ENCODE measurements around the gene CTR9.
A peak's percentile ranks its signal among the peaks of the same experiment; 100 is the strongest.
"Not testable (repeated sequence)": the region's sequence is repeated elsewhere in the genome, so short reads cannot be mapped to it uniquely, and the experiment has no call there.

CTR9 gene

DNA sequence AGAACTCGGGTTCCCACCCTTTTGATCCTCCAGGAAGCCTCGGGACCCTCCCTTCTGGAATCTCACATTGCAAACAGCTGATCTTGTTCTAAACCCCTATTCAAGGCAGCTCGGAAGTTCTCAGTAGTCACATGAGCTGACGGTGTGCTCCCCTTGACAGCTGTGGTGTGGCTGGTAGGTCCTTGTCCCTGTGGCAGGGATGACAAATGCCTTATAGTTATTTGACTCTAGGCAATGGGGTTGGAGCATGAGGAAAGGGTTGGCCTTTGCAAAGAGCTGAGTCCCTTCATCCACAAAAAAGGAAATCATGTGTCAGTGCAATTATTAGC, 34.1 kb downstream of the CTR9 start:
- DNase-seq = no peak

DNA sequence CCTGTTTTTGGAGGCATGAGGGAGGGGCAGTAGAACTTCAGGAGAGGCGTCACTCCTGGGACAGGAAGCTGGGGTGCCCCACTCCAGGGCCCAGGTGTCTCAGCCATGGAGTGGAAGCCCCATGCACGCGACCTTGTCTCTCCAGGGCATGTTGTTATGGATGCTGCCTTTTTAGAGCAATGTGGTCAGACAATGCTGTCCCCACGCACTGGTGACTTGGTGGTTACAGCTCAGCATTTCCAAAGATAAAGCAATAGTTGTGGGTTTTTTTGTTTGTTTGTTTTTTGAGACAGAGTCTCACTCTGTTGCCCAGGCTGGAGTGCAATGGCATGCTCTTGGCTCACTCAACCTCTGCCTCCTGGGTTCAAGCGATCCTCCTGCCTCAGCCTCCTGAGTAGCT, 35.4 kb downstream of the CTR9 start:
- DNase-seq = no peak

DNA sequence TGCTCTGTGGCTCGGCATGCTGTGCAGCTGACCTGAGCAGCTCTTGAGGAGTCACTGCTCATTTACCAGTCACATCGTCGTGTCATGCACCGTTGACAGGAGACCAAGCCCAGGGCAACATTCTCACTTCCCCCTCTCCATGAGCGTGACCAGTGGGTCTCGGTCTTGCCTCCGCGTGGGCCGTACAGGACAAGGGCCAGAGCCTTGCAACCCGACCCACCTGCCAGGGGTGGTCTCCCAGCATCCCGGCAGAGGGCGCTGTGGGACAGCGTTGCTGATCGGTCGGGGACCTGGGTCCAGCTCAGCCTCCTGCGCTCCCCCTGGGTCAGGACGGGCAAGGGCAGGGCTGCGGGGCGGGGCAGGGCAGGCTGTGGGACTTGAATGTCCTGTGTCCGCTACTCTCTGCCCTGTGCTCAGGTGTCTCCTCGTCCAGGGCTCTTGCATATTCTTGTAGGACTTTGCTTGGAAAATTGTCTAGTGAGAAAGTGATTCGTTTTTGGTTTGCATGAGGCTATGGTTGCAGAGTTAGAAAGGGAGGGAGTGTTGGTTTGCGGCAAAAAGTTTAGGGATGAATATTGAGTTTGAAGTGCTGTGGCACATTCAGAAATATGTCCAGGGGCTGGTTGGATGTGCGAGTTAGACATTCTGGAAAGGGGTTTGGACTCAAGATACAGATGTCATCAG, 41.5 kb downstream of the CTR9 start:
- peak; percentile 59 for DNase-seq

DNA sequence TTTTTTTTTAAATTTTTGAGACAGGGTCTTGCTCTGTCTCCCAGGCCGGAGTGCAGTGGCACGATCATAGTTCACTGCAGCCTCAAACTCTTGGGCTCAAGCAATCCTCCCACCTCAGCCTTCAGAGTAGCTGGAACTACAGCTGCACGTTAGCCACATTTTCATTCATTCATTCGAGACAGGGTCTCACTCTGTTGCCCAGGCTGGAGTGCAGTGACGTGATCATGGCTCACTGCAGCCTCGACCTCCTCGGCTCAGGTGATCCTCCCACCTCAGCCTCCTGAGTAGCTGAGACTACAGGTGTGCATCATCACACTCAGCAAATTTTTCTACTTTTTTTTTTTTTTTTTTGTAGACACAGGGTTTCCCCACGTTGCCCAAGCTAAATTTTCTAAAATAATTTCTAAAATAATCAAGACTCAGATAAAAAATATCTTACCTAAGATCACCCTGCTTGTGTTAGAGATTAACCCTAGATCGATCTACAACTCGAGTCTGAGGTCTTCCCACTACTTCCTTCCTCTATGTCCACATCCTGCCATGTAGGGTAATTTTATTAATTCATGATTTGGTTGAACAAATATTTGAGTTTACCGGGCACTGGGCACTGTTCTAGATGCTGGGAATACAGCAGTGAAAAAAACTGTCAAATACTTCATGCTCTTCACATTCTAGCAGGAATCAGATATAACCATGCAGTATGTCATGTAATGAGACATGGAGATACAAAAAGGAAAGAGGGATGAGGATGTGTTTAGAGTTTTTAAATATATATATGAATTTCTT, 42.6 kb downstream of the CTR9 start:
- DNase-seq = no peak

DNA sequence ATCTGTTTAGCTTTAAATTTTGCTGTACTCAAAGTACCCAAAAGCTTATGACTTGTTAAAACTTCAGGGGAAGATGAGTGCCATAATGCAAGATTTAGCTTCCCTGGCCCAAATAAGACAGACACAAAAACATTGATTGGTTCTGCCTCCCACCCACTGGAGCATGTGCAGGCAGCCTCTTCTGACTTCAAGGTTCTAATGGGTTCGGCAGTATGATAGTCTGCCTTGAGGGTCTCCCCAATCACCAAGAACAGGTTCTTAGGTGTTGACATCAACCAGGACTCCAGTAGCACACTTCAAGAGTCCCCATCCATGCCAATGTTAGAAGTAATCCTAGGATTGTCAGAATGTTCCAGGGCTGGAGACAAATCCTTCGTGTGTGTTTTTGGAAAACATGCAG, 45.1 kb downstream of the CTR9 start:
- DNase-seq = no peak

DNA sequence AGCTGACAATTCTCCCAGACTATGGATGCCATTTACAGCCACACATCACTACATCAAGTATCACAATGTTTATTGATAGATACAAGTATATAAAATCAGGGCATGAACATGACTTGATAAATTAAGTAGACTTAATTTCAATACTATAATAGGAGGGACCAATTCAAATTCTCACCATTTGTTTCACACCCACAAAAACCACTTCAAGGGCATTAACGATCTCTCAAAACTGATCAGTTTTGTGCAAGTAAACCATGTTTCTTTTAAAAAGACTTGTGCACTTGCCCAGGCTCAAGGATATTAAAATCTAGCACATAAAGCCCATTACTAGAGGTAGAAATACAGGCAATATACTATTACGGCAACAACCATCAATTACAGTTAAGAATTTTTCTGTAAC, 46.0 kb downstream of the CTR9 start:
- no peak for DNase-seq

DNA sequence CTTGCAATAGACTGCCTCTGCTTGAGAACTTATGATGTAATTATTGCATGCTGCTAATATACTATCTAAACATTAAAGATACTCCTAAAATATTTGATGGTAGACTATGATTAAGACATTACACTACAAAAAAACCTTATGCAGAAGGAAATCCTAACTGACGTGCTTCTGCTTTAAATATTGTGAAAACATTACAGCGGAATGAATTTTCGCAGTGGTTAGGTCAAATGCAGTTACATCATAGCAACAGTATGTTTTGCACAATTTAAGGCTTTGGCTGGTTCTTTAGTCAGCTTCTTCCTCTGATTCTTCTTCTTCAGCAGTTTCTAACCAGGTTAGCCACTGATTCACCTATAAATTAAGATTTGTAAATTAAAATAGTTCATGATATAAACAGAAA, 46.5 kb downstream of the CTR9 start:
- DNase-seq = no peak

DNA sequence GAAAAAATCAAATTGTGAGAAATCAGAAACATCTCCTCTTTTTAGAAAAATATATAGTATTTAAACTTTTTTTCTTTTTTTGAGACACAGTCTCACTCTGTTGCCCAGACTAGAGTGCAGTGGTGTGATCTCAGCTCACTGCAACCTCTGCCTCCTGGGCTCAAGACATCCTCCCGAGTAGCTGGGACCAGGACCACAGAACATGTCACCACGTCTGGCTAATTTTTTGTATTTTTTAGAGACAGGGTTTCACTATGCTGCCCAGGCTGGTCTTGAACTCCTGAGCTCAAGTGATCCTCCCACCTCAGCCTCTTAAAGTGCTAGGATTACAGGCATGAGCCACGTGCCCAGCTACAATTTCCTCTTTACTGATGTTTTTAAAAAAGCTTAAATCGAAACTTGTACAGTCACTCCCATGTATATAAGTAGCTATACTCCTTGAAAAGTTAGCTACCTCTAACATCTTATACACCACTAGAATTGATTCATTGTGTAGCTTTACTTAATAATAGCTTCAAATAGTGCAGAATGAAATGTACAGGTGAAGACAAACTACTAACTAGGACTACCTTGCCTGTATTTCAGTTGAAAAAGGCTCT, 47.4 kb downstream of the CTR9 start:
- no peak for DNase-seq

DNA sequence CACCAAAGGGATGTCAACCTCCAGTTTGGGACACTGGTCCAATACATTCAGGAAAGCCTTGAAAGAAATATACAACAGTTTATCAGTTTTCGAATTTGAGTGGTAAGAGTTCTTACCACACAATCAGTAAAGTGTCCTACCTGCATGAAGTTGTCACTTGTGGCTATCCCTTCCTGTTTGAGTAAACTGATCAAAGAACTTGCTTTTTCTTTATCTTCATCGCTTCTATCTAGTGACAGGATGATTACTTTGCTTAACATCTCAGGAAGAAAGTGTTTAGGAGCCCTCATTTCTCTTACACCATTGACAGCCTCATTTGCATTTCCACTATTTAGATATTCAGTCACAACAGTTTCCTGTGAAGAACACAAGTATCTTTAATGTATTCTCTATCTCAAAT, 49.2 kb downstream of the CTR9 start:
- no peak for DNase-seq

DNA sequence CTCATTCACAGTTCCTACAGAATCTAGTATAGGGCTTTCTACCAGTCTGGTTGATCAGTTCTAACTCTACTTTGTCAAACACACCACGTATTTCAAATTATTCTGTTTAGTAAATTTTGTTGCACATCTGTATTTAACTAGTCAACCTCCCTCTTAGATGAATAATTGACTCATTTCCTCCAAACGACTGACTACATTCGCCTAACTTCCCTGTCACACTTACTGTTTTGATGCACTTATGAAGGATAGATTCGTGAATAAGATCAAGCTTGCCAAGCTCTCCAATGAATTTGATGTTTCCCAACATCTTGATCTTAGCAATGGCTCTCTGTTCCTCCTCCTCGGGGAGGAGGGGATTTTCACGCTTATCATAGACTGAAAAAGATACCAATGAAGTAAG, 52.6 kb downstream of the CTR9 start:
- no peak for DNase-seq

DNA sequence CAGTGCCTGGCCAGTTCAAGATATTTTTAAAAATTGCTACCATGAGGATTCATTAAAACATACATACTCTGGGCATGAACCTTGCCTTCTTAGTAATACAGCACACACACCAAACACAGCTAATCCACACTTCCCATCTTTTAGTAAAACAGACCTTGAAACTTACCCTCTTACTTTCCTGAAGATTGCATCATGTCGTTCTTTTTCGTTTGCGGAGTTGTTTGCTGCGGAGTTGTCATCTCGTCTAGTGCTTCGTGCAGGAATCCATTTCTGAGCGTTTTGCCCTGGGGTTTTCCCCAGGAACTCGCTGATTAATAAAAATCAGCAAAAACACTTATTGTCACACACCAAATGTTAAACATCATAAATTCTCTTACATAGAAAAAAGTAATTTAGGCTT, 54.7 kb downstream of the CTR9 start:
- DNase-seq = no peak

DNA sequence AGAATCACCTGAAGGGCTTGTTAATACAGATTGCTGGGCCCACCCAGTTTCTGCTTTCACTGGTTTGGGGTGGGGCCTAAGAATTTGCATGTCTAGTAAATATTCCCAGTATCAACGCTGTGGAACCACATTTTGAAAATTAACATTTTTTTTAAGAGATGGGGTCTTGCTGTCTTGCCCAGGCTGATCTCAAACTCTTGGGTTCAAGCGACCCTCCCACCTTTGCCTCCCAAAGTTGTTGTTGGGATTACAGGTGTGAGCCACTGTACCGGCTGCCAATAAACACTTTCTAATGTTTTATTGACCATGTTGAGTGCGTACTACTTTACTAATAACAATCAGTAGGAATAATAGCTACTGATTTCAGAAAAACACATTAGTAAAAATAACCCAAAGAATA, 55.2 kb downstream of the CTR9 start:
- no peak for DNase-seq

DNA sequence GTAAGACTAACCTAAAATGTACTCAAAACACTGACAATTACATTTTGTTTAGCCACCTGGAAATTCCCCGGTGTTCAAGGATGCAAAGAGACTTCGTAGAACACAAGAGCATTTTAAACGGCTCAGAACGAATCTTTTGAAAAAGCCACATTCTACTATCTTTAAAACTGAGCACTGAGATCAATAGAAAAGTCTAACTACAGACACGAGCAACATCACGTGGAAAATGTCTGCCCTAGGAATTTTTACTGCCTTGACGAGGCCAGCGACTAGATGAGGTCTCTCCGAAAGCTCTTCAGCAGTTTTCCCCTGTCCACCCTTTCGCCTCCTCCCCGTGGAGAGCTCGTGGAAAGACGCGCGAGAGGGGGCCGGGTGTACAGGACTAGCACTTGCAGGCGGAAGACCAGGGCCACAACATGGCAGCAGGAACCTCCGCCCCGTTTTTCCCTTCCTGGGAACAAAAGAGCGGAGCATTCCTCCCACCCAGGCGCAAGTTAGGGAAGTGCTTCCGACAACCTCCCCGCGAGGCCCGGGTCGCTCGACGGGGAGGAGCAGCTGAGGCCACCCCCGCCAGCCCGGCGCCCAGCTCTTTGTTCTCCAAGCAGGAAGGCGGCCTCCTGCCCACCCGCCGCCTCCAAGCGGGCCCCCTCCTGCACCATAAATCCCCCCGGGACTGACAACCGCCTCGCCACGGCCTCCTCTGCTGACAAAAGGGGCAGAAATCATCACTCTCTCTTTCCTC, 56.6 kb downstream of the CTR9 start:
- peak; percentile 44 for DNase-seq

DNA sequence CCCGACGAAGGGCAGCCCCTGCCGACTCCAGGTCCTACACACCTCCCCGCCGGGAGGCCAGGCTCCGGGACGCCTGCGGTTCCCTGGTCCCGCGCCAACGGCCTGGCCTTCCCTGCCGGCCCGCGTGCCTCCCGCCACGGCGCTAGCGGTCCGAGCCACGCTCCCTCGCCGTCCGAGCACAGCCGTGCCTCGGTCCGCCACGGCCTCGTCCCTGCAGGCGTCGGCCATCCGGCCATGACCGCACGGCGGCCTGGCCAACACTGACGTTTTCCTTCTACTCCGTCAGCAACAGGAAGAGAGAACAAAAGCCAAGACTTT, 57.1 kb downstream of the CTR9 start:
- no peak for DNase-seq

DNA sequence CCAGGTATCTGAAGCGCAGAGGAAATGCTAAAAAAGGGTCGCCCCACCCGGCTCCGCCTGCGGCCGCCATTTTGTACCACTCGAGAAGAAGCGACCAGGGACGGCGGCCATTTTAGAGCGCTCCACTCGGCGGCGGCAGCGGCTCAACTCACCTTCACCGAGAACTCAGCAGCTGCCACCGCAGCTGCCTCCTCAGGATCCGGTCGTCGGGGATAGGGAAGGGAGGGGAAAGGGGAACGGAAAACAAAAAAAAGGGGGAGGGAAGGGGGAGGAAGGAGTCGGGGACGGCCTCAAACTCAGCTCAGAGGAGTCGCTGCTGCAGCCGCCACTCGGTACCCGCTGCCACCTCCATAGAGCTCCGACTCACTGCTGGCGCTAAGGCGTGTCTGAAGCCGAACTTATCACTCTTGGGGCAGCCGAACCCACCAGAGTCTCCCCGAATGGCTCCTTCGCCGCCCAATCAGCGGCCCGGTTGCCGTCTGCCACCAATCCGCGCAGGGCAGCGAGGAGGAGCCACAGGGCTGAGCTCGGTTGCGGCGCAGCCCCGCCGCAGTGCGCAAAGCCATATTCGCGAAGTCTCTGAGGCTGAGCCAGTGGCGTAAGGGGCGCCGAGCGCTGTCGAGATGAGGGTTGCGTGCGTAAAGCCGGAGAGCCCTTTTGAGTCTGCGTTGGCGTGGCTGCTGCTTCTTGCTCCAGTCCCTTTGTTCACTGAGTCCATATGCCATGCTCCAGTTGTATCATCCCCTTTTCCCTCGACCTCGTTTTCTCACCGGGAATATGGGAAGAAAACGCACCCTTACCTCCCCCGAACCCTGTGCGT, 57.7 kb downstream of the CTR9 start, which contains the start of gene EIF4G2:
Gene EIF4G2, minus strand, starts transcription at position 374 of the 820 bp plus-strand sequence.
- peak; percentile 99 for DNase-seq

DNA sequence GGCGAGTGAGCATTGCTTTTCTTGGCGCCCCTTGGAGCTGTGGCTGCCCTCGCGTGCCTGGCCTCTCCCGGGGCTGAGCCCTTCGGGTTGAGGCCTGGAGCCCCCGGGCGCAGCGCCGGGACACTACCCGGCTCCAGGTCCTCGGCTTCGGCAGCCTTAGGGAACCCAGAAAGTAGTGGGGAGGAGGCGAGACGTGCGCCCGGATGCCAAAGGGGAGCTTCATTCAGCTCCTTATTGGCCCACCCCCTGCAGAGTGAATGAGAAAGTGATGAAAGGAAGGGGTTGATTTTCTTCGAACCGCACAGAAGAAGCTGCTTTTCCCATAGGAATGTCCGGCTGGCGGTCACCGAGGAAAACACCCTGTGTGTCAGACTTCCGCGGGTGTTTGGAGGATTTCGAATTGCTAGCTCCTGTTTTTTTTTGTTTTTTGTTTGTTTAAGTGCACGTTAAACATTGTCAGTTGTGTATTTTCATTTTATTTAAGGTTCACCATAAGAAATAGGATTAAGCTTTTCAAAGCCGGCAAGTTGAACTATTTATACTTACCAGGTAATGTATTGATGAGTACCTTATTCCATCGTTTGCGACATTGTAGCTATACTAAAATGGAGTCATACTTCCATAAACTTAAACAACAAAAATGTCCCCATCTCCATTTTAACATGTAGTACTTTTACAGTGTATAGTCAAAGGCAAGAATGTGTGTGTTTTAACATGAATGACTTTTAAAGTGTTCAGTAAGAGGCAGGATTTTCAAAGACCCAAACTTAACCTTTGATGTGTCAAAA, 58.5 kb downstream of the CTR9 start:
- peak; percentile 88 for DNase-seq

DNA sequence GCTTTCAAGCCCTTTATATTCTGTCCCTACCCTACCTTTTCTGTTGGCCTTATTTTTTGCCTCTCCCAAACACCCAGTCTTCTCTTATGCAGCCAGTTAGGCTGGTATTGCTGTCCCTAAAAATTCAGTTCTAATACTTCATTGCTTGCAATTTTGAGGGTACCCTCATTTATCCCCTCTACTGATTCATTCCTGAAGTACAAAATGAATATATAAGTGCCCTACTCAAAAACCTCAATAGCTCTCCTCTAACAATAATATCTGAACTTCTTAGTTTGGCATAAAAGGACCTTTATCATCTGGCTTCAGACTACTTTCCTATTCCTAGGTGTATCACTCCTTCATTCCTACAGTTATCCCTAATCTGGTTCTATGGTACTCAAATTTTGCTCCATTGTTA, 62.9 kb downstream of the CTR9 start:
- no peak for DNase-seq

DNA sequence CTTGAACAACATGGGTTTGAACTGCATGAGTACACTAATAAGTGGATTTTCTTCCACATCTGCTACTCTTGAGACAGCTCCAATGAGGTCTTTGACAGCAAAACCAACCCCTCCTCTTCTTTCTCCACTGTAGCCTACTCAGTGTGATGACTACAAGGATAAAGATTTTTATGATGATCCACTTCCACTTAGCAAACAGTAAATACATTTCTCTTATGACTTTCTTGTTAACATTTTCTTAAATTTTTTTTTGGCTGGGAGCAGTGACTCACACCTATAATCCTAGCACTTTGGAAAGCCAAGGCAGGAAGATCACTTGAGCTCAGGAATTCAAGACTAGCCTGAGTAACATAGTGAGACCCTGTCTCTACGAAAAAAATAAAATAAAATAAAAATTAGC, 67.5 kb downstream of the CTR9 start:
- peak; percentile 92 for DNase-seq

DNA sequence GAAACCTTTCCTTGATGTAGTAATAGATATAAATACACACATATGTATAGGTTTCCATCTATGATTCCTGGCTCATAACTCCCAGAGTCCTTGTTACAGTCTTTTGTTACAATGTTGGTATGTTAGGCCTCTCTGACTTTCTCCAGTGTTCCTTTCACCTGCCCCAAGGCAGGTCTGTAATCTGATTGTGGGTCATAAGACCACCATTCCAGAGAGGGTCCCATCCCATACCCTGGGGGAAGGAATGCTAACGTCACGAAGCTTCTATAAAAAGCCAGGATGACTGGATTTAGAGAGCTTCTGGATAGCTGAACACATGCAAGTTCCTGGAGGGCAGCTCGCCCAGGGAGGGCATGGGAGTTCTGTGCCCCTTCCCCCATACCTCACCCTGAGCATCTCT, 71.4 kb downstream of the CTR9 start:
- DNase-seq = not testable (repeated sequence)

DNA sequence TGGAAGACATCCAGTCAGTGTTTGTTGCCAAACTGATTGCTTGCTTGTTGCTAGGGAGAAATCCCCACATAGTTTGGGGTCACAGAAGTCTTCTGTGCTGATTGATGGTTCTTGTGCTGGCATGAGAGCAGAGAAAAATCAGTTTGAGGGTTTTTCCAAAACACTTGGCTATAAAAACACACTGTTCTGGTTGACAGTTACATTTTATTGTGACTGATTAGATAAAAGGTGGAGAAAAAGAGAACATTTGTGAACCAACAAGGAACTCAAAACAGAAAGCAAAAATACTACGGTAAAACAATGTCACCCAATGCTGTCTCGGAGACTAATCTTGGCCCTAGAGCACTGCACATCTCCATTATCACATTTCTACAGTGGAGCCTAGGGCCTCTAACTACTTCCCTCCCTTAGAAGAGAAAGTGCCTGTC, 72.1 kb downstream of the CTR9 start:
- peak; percentile 11 for DNase-seq

DNA sequence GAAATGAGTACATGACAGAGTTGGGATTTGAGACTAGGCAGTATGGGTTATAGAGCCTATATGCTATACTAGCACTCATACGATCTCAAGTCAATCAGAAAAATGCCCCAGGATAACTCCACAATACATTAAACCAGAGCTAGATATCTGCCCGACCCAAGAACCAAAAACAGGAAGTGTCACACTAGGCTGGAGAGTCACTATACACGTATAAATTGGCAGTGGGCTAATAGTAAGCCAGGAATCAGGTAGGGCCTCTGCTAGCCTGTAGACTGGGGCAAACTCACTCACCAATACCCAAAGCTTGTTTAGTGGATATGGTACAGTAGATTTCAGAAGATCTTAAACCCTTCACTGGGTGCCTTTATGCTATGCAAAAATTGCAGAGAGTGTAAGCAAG, 73.8 kb downstream of the CTR9 start:
- DNase-seq = no peak

DNA sequence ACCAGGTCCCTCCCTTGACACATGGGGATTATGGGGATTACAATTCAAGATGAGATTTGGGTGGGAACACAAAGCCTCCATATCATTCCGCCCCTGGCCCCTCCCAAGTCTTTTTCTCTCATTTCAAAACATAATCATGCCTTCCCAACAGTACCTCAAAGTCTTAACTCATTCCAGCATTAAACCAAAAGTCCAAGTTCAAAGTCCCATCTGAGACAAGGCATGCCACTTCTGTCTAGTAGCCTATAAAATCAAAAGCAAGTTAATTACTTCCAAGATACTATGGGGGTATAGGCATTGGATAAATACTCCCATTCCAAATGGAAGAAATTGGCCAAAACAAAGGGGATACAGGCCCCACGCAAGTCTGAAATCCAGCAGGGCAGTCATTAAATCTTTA, 77.4 kb downstream of the CTR9 start:
- no peak for DNase-seq
